Astrocyte (in vitro differentiated cells and primary cell): Measurements from ENCODE around the gene CNTN5. TPM values are rescaled to one million over a fixed set of nuclear protein-coding genes. Genes with fewer than 3 reads are reported as not detected.

Experiments used
- DNase-seq: peaks from one replicate; pipeline ENCODE4 v3.0.0-alpha.2; 2010; ENCODE audit warnings: low read depth
- FAIRE-seq: peaks from 2 replicates; lab custom pipeline; 2011; peaks lifted over from hg19 to GRCh38; lab: Jason Lieb, UNC
- H2AFZ ChIP-seq: 2 replicates; pipeline ENCODE4 v1.6.0; 2012; ENCODE audit warnings: low read depth, low read length, inconsistent platforms
- H3K27ac ChIP-seq: 2 replicates; pipeline ENCODE4 v1.5.1; 2011; ENCODE audit warnings: low read depth, low read length, inconsistent platforms
- H3K27me3 ChIP-seq: 2 replicates; pipeline ENCODE4 v1.6.0; 2011; ENCODE audit warnings: low read length, inconsistent platforms; ENCODE audit not compliant: insufficient read depth
- H3K36me3 ChIP-seq: 2 replicates; pipeline ENCODE4 v1.5.1; 2011; ENCODE audit warnings: low read length, inconsistent platforms; ENCODE audit not compliant: insufficient read depth
- H3K4me1 ChIP-seq: 2 replicates; pipeline ENCODE4 v1.5.1; 2011; ENCODE audit warnings: low read length, inconsistent platforms; ENCODE audit not compliant: insufficient read depth
- H3K4me2 ChIP-seq: 2 replicates; pipeline ENCODE4 v1.6.0; 2012; ENCODE audit warnings: low read length, inconsistent platforms
- H3K4me3 ChIP-seq: 2 replicates; pipeline ENCODE4 v1.5.1; 2011; ENCODE audit warnings: low read depth, mild to moderate bottlenecking, low read length, inconsistent platforms; ENCODE audit not compliant: insufficient read depth
- H3K79me2 ChIP-seq: 2 replicates; pipeline ENCODE4 v1.6.0; 2012; ENCODE audit warnings: mild to moderate bottlenecking, low read length, inconsistent platforms; ENCODE audit not compliant: insufficient read depth
- H3K9ac ChIP-seq: 2 replicates; pipeline ENCODE4 v1.6.0; 2012; ENCODE audit warnings: mild to moderate bottlenecking, low read length, inconsistent platforms
- H3K9me3 ChIP-seq: 2 replicates; pipeline ENCODE4 v1.5.1; 2012; ENCODE audit warnings: low read depth, mild to moderate bottlenecking, low read length, inconsistent platforms; ENCODE audit not compliant: insufficient read depth
- H4K20me1 ChIP-seq: 2 replicates; pipeline ENCODE4 v1.6.0; 2012; ENCODE audit warnings: low read length, inconsistent platforms; ENCODE audit not compliant: insufficient read depth
- H3K27ac Mint-ChIP-seq: one replicate; pipeline ENCODE4 v1.8.0; 2021; ENCODE audit warnings: mild to moderate bottlenecking, mixed read lengths; ENCODE audit not compliant: unreplicated experiment
- H3K27me3 Mint-ChIP-seq: one replicate; pipeline ENCODE4 v1.8.0; 2021; ENCODE audit warnings: low read depth, mixed read lengths; ENCODE audit not compliant: unreplicated experiment
- H3K36me3 Mint-ChIP-seq: one replicate; pipeline ENCODE4 v1.8.0; 2021; ENCODE audit warnings: low read depth, mixed read lengths; ENCODE audit not compliant: unreplicated experiment
- H3K4me1 Mint-ChIP-seq: one replicate; pipeline ENCODE4 v1.8.0; 2021; ENCODE audit warnings: low read depth, mixed read lengths; ENCODE audit not compliant: unreplicated experiment
- H3K4me3 Mint-ChIP-seq: one replicate; pipeline ENCODE4 v1.8.0; 2021; ENCODE audit warnings: mild to moderate bottlenecking, moderate library complexity, mixed read lengths; ENCODE audit not compliant: unreplicated experiment
- H3K9me3 Mint-ChIP-seq: one replicate; pipeline ENCODE4 v1.8.0; 2021; ENCODE audit warnings: mild to moderate bottlenecking, mixed read lengths; ENCODE audit not compliant: unreplicated experiment
- CTCF ChIP-seq: IDR thresholded peaks from 2 replicates; pipeline ENCODE4 v1.5.1; 2011; ENCODE audit warnings: low read depth, mild to moderate bottlenecking, inconsistent platforms, low read length, moderate library complexity; ENCODE audit not compliant: insufficient read depth
- EZH2 ChIP-seq: IDR thresholded peaks from 2 replicates; pipeline ENCODE4 v1.6.1; 2012; ENCODE audit warnings: mild to moderate bottlenecking, low read length, inconsistent platforms; ENCODE audit not compliant: insufficient read depth
- total RNA-seq: library from RNA; stranded (reverse); gene quantifications from 2 replicates; pipeline ENCODE4 v1.2.1, GENCODE V29; 2021

Gene CNTN5
- total RNA-seq, 1 donor from 2014 or later: 1.1 TPM

DNA sequence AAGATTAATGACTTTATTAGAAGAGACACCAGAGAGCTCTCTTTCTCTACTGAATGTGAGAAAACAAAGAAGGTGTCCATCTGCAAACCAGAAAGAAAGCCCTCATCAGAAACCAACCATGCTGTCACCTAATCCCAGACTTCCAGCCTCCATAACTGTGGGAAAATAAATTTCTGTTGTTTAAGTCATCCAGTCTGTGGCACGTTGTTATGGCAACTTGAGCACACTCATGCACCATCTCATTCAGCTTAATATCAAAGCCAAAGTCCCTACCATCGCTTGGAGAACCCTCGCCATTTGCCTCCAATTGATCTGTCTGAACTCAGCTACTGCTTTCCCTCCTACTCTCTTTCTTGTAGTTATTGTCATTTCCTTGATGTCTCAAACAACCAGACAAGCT, 900.2 kb downstream of the CNTN5 start:
- H3K27ac ChIP-seq: no peak overlapping the region
- H3K4me1 Mint-ChIP-seq: no peaks in the 10 kb centered on the region
- H3K4me3 Mint-ChIP-seq: no peak overlapping the region
- no peak overlapping the region for H3K4me2 ChIP-seq
- H3K79me2 ChIP-seq: no peaks in the 10 kb centered on the region
- H3K36me3 ChIP-seq: no peaks in the 10 kb centered on the region
- H3K4me3 ChIP-seq: no peak overlapping the region
- no peaks in the 10 kb centered on the region for H4K20me1 ChIP-seq
- TF ChIP-seq CTCF: no peak
- no peak for TF ChIP-seq EZH2
- H3K9me3 ChIP-seq: no peaks in the 10 kb centered on the region
- H3K9me3 Mint-ChIP-seq: peaks cover 7% of the 10 kb centered on the region
- no peak overlapping the region for H3K27ac Mint-ChIP-seq
- H3K27me3 Mint-ChIP-seq: no peaks in the 10 kb centered on the region
- DNase-seq (no peak), FAIRE-seq (no peak)
- H2AFZ ChIP-seq: no peak overlapping the region
- H3K4me1 ChIP-seq: no peaks in the 10 kb centered on the region
- no peaks in the 10 kb centered on the region for H3K27me3 ChIP-seq
- H3K36me3 Mint-ChIP-seq: no peaks in the 10 kb centered on the region
- H3K9ac ChIP-seq: no peak overlapping the region

DNA sequence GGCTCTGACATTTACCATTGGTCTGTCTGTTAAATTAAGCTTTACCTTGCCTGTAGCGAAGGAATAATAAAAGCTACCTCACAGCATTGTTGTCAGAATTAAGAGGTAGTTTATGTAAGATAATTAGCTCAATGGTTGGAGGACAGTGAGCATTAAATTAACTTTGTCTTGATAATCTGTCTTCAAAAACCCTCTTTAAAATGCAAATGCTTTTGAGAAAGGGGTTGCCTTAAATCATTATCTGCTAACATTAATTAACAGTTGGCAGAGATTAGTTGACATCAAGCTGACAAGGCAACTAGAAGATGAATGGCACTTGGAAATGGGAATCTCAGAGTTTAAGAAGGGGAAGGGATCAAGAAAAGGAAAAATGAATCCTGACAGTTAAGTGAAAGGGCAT, 905.2 kb downstream of the CNTN5 start:
- FAIRE-seq: no peak
- no peaks in the 10 kb centered on the region for H4K20me1 ChIP-seq
- H3K4me1 Mint-ChIP-seq: peaks cover 4% of the 10 kb centered on the region
- H3K4me3 ChIP-seq: no peak overlapping the region
- no peak overlapping the region for H3K4me2 ChIP-seq
- TF ChIP-seq EZH2: no peak
- TF ChIP-seq CTCF: no peak
- H3K4me3 Mint-ChIP-seq: no peak overlapping the region
- H3K36me3 ChIP-seq: no peaks in the 10 kb centered on the region
- no peaks in the 10 kb centered on the region for H3K79me2 ChIP-seq
- DNase-seq: no peak
- H3K36me3 Mint-ChIP-seq: no peaks in the 10 kb centered on the region
- H3K27ac Mint-ChIP-seq: no peak overlapping the region
- no peaks in the 10 kb centered on the region for H3K27me3 ChIP-seq
- no peak overlapping the region for H3K9ac ChIP-seq
- H3K4me1 ChIP-seq: no peaks in the 10 kb centered on the region
- H2AFZ ChIP-seq: no peak overlapping the region
- H3K9me3 Mint-ChIP-seq: peaks cover 17% of the 10 kb centered on the region
- no peaks in the 10 kb centered on the region for H3K27me3 Mint-ChIP-seq
- no peak overlapping the region for H3K27ac ChIP-seq
- H3K9me3 ChIP-seq: peaks cover 6% of the 10 kb centered on the region

DNA sequence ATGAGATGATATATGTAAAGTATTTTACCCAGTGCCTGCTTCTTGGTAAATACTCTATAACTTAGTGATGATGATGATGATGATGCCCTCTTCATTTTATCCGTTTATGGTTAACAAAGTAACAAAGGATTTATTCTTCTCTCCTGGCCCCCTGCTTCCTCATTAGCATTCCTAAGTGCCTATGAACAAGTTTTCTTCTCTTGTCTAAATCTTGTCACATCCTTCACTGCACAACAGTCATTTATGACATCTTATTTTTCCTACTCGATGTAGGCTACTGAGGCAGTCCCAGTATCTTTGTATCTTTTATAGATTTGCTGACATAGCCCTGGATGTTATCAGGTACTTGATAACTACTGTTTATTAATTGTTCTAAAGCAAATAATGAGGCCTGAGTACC, 911.9 kb downstream of the CNTN5 start:
- FAIRE-seq (no peak), DNase-seq (no peak)
- Histone ChIP-seq H3K9ac (no peak overlapping the region), H3K4me1 (no peaks in the 10 kb centered on the region), H3K27ac (no peak overlapping the region), H3K4me3 (no peak overlapping the region), H2AFZ (no peak overlapping the region), H3K9me3 (peaks cover 6% of the 10 kb centered on the region), H3K36me3 (no peaks in the 10 kb centered on the region), H4K20me1 (no peaks in the 10 kb centered on the region), H3K79me2 (no peaks in the 10 kb centered on the region), H3K4me2 (no peak overlapping the region), H3K27me3 (no peaks in the 10 kb centered on the region)
- no peaks in the 10 kb centered on the region for H3K36me3 Mint-ChIP-seq
- H3K9me3 Mint-ChIP-seq: peaks cover 14% of the 10 kb centered on the region
- no peak overlapping the region for H3K27ac Mint-ChIP-seq
- no peaks in the 10 kb centered on the region for H3K27me3 Mint-ChIP-seq
- no peak for TF ChIP-seq CTCF
- no peak for TF ChIP-seq EZH2
- peaks cover 11% of the 10 kb centered on the region for H3K4me1 Mint-ChIP-seq
- no peak overlapping the region for H3K4me3 Mint-ChIP-seq
